ENCODE measurements around the gene PCNX1. TPM values are rescaled to one million over a fixed set of nuclear protein-coding genes. Genes with fewer than 3 reads are reported as not detected.
"Not testable (repeated sequence)": the region's sequence is repeated elsewhere in the genome, so short reads cannot be mapped to it uniquely, and the experiment has no call there.

The PCNX1 gene
- total RNA-seq (2014; rRNA removed; shearing (Covaris generic); ENCODE audit: low replicate concordance) = 7.7 and 10.0 TPM in 2 replicates

GRCh38 chr14:70907176-70907995 lies at the start of gene PCNX1:
Gene PCNX1 (plus strand): TSS chr14:70907459. CDS start chr14:70907851, 392 bp downstream.
- in situ Hi-C loops (cut with HindIII; ENCODE audit: low pct_unique_long_range_greater_than_20kb, low sequenced_read_pairs) = no loop called here
- peak; percentile 78 for DNase-seq (ENCODE audit: low read depth)

- no peak for DNase-seq (ENCODE audit: low read depth)
- in situ Hi-C loops (cut with HindIII; ENCODE audit: low pct_unique_long_range_greater_than_20kb, low sequenced_read_pairs) = no loop called here
Observed at GRCh38 chr14:70857496-70857890, 49.8 kb upstream of the PCNX1 start.

- no peak for DNase-seq (ENCODE audit: low read depth)
Observed at GRCh38 chr14:70858641-70859040, 48.6 kb upstream of the PCNX1 start.

DNA sequence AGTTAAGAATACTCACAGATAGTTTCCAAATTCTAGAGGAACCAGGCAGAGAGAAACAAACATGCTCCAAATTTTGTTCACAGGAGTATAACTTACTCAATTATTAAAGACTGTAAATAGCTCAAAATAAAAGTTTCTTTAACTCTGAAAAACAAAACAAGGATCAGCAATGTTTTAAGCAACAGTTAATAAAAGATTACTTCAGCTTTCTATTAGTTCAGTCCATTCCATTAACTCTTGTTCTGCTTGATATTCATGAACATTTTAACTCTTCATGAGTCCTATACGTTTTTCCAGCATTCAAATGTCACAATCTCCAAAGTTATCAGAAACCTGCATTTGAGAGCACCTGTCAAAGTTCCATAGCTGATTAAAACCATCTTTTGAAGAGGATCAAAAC lies 40.3 kb upstream of the PCNX1 start:
- DNase-seq (ENCODE audit: low read depth); in situ Hi-C loops (cut with HindIII; ENCODE audit: low pct_unique_long_range_greater_than_20kb, low sequenced_read_pairs): not testable (repeated sequence)

More at GRCh38 chr14:70858641-70859040, 48.6 kb upstream of the PCNX1 start:
- in situ Hi-C loops (cut with HindIII; ENCODE audit: low pct_unique_long_range_greater_than_20kb, low sequenced_read_pairs) = no loop called here

DNA sequence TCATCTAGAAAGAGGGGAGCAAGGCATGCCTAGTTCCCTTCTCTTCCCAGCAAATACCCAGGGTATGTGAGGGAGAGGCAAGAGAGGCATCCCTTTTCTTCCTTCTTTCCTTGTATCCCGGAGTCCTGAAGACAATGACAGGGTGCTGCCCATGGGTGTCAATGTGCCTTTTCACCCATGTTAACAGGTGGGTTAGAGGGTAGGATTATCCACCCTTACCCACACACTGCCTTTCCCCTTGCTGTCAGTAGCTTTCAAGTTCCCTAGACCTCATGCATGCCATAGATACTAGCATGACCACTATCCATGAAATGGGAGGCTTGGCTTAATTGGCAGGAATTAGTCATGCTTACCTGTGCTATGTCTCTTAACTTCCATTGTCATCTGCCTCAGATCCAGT lies 36.3 kb upstream of the PCNX1 start:
- in situ Hi-C loops (cut with HindIII; ENCODE audit: low pct_unique_long_range_greater_than_20kb, low sequenced_read_pairs) = no loop called here
- DNase-seq (ENCODE audit: low read depth) = no peak

- in situ Hi-C loops (cut with HindIII; ENCODE audit: low pct_unique_long_range_greater_than_20kb, low sequenced_read_pairs) = no loop called here
- DNase-seq (ENCODE audit: low read depth) = no peak
Observed at GRCh38 chr14:70871863-70872677, 35.2 kb upstream of the PCNX1 start.

- no peak for DNase-seq (ENCODE audit: low read depth)
- in situ Hi-C loops (cut with HindIII; ENCODE audit: low pct_unique_long_range_greater_than_20kb, low sequenced_read_pairs) = no loop called here
Observed at GRCh38 chr14:70872678-70873020, 34.6 kb upstream of the PCNX1 start.

DNA sequence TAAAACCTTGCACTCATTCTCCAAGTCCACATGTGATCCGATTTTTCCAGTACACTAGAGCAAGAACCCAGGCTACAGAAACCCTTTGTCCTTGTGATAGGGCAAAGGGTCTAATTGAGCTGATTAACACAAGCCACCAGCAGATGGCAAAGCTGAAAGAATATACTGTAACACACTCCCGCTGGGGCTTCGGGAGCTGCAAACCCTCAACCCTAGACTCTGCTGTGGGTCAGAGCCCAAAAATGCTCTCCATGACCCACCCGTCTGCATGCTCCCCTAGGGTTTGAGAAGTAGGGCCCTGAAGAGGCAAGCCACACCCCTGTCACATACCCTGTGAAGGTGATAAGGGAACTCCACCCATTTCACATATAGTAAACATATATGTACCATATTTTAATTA lies 33.6 kb upstream of the PCNX1 start:
- in situ Hi-C loops (cut with HindIII; ENCODE audit: low pct_unique_long_range_greater_than_20kb, low sequenced_read_pairs) = no loop called here
- no peak for DNase-seq (ENCODE audit: low read depth)

DNA sequence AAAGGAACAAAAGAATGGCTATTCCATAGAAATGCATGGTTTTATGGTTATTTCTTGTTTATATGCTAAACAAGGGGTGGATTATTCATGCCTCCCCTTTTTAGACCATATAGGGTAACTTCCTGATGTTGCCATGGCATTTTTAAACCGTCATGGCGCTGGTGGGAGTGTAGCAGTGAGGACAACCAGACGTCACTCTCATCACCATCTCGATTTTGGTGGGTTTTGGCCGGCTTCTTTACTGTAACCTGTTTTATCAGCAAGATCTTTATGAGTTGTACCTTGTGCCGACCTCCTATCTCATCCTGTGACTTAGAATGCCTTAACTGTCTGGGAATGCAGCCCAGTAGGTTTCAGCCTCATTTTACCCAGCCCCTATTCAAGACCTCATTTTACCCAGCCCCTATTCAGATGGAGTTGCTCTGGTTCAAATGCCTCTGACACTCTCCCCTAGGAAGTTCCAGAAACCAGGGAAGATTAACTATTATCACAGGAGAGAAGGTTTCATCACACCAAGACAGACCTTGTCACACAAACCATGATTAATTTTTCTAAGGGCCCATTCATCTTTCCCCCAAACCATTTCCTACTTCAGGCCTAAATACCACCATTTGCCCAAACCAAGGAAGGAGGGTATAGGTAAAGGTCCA lies 31.3 kb upstream of the PCNX1 start:
- in situ Hi-C loops (cut with HindIII; ENCODE audit: low pct_unique_long_range_greater_than_20kb, low sequenced_read_pairs); DNase-seq (ENCODE audit: low read depth): not testable (repeated sequence)

DNA sequence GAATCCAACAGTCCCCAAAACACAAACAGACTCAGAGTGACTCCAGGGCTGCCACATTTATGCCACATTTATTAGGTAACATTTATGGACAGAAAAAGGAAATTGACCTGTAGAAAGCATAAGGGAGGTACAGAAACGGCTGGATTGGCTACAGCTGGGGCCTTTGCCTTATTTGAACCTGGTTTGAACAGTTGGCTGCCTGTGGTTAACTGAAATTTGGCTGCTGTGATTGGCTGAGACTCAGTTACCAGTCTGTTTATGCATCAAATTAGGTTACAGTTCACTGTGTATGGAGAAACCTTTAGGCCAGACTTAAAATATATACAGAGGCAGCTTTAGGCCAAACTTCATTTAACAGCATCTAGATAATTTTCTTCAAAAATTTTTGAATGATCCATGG lies 27.8 kb upstream of the PCNX1 start:
- in situ Hi-C loops (cut with HindIII; ENCODE audit: low pct_unique_long_range_greater_than_20kb, low sequenced_read_pairs) = no loop called here
- DNase-seq (ENCODE audit: low read depth) = no peak

- in situ Hi-C loops (cut with HindIII; ENCODE audit: low pct_unique_long_range_greater_than_20kb, low sequenced_read_pairs); DNase-seq (ENCODE audit: low read depth): not testable (repeated sequence)
Observed at GRCh38 chr14:70880888-70881287, 26.4 kb upstream of the PCNX1 start.

DNA sequence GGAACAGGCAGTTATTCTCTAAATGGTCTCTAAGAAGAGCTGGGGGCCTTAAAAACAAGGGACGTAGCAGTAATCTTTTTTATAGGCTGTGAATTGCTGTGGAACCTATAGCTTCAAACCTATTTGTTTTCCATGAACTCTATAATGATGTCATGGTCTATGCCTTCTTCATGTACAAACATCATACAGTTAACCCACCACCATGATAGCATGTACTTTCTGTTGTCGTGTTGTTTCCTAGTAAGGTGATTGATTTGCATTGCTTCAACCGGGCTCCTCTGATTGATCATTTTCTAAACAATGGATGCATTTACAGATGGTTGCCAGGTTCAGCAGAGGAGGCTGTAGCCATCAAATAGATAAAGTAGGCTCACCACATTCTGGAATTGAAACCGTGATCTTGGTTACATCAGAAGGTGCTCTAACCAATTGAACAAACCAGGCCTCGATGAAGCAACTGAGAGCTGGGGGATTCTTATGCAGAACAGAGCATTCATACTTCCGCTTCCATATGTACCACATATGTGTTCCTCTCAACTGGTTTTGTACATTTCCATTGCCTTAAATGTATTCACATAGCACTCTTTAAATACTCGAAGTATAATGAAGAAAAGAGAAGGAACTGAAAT lies 25.6 kb upstream of the PCNX1 start:
- in situ Hi-C loops (cut with HindIII; ENCODE audit: low pct_unique_long_range_greater_than_20kb, low sequenced_read_pairs) = no loop called here
- no peak for DNase-seq (ENCODE audit: low read depth)

DNA sequence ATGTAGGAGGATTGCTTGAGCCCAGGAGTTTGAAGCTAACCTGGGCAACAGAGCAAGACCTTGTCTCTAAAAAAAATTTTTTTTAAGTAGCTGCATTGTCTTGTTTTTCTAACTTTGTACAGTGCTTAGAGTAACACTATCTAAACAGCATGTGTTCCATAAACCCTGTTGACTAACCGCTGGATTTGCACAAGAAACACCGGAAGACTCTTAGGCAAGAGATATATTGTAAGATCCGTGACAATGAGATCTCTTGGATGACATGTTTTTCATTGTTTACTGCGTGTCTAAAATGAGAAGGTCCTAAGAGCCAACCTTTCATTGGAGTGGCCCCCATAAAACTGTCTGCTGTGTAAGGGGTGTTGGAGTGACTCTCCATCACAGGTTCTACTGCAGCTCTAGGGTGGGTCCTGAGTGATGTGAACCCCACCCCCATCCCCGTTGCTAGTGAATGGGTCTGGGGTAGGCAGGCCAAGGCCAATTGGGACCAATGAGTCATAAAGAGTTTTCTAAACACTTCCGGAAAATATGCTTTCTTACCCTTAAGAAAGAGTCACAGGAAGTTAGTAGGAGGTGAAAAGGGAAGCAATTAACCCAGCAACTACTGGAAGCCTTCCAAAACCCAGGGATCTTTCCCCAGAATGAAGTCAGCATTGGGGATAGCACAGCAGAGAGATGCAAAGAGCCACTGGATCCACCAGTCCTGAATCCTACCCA lies 24.3 kb upstream of the PCNX1 start:
- no peak for DNase-seq (ENCODE audit: low read depth)
- in situ Hi-C loops (cut with HindIII; ENCODE audit: low pct_unique_long_range_greater_than_20kb, low sequenced_read_pairs) = no loop called here

GRCh38 chr14:70884595-70885342 lies 22.5 kb upstream of the PCNX1 start:
- DNase-seq (ENCODE audit: low read depth) = no peak
- in situ Hi-C loops (cut with HindIII; ENCODE audit: low pct_unique_long_range_greater_than_20kb, low sequenced_read_pairs) = no loop called here

GRCh38 chr14:70885343-70886022 lies 21.8 kb upstream of the PCNX1 start:
- in situ Hi-C loops (cut with HindIII; ENCODE audit: low pct_unique_long_range_greater_than_20kb, low sequenced_read_pairs) = no loop called here
- no peak for DNase-seq (ENCODE audit: low read depth)

- in situ Hi-C loops (cut with HindIII; ENCODE audit: low pct_unique_long_range_greater_than_20kb, low sequenced_read_pairs) = no loop called here
- no peak for DNase-seq (ENCODE audit: low read depth)
Observed at GRCh38 chr14:70886421-70887206, 20.6 kb upstream of the PCNX1 start.
